Sigmoid colon (tissue), 4 donors: Measurements from ENCODE around the gene ACOT4.
A peak's percentile ranks its signal among the peaks of the same experiment; 100 is the strongest.

ENCODE experiments used
- CTCF ChIP-seq, 4 experiments: fragments of 450-650 bp in 3 of 4; fragments of 200-600 bp in 1 of 4; IDR thresholded peaks; one replicate each; pipeline ENCODE4 v1.5.1; 2016 to 2019; ENCODE audit warnings: antibody characterized with exemption in 4 of 4, mild to moderate bottlenecking in 3 of 4, moderate library complexity in 2 of 4
- POLR2AphosphoS5 ChIP-seq, 4 donors: sonication (generic); formaldehyde crosslinking; IDR thresholded peaks; one replicate each; pipeline ENCODE4 v1.6.1; 2017; ENCODE audit warnings: antibody characterized with exemption in 4 of 4

GRCh38 chr14:73567951-73568885, 23.5 kb upstream of the ACOT4 start:
- TF ChIP-seq CTCF (IDR thresholded peaks at IDR 0.05) (no peak), POLR2AphosphoS5 (IDR thresholded peaks at IDR 0.05) (peak in 2 of 4 donors; percentile 4 to 6)
